WTC11 (cell line): ENCODE results near the gene KRTCAP2.

ENCODE experiments used
- CREM ChIP-seq: sonication (generic); formaldehyde crosslinking; IDR thresholded peaks from 2 replicates; pipeline ENCODE4 v1.8.1; 2022; ENCODE audit warnings: mild to moderate bottlenecking, missing genetic modification reagents, moderate library complexity
- GABPB1 ChIP-seq: sonication (generic); formaldehyde crosslinking; IDR thresholded peaks from 2 replicates; pipeline ENCODE4 v1.8.1; 2023; ENCODE audit warnings: mild to moderate bottlenecking, missing genetic modification reagents
- NFYB ChIP-seq: sonication (generic); formaldehyde crosslinking; conservative IDR thresholded peaks from 2 replicates; pipeline ENCODE4 v1.8.0; 2022; ENCODE audit warnings: low read depth, missing genetic modification reagents
- NR2C2 ChIP-seq: sonication (generic); formaldehyde crosslinking; IDR thresholded peaks from 2 replicates; pipeline ENCODE4 v1.8.0; 2022; ENCODE audit warnings: mild to moderate bottlenecking, missing genetic modification reagents
- NR3C1 ChIP-seq: sonication (generic); formaldehyde crosslinking; conservative IDR thresholded peaks from 2 replicates; pipeline ENCODE4 v1.8.1; 2023; ENCODE audit warnings: low read depth, mild to moderate bottlenecking, missing genetic modification reagents
- TF ChIP-seq, protein P1 (sequence below): fragments of 200-600 bp; IDR thresholded peaks from 2 replicates; pipeline ENCODE4 v1.8.0; 2022; ENCODE audit warnings: antibody characterized with exemption
- TF ChIP-seq, protein P2 (sequence below): sonication (generic); formaldehyde crosslinking; IDR thresholded peaks from 2 replicates; pipeline ENCODE4 v1.8.0; 2022; ENCODE audit warnings: mild to moderate bottlenecking, missing genetic modification reagents
- TF ChIP-seq, protein P3 (sequence below): sonication (generic); formaldehyde crosslinking; IDR thresholded peaks from 2 replicates; pipeline ENCODE4 v1.8.1; 2022; ENCODE audit warnings: low read depth, mild to moderate bottlenecking, moderate library complexity, missing genetic modification reagents, borderline replicate concordance

- TF ChIP-seq NR3C1 (CRISPR knock-in tag) = no peak
- TF ChIP-seq, protein P1, sequence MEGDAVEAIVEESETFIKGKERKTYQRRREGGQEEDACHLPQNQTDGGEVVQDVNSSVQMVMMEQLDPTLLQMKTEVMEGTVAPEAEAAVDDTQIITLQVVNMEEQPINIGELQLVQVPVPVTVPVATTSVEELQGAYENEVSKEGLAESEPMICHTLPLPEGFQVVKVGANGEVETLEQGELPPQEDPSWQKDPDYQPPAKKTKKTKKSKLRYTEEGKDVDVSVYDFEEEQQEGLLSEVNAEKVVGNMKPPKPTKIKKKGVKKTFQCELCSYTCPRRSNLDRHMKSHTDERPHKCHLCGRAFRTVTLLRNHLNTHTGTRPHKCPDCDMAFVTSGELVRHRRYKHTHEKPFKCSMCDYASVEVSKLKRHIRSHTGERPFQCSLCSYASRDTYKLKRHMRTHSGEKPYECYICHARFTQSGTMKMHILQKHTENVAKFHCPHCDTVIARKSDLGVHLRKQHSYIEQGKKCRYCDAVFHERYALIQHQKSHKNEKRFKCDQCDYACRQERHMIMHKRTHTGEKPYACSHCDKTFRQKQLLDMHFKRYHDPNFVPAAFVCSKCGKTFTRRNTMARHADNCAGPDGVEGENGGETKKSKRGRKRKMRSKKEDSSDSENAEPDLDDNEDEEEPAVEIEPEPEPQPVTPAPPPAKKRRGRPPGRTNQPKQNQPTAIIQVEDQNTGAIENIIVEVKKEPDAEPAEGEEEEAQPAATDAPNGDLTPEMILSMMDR = no peak
- TF ChIP-seq GABPB1 (CRISPR knock-in tag) = no peak
- TF ChIP-seq NFYB = no peak
- TF ChIP-seq, protein P2, sequence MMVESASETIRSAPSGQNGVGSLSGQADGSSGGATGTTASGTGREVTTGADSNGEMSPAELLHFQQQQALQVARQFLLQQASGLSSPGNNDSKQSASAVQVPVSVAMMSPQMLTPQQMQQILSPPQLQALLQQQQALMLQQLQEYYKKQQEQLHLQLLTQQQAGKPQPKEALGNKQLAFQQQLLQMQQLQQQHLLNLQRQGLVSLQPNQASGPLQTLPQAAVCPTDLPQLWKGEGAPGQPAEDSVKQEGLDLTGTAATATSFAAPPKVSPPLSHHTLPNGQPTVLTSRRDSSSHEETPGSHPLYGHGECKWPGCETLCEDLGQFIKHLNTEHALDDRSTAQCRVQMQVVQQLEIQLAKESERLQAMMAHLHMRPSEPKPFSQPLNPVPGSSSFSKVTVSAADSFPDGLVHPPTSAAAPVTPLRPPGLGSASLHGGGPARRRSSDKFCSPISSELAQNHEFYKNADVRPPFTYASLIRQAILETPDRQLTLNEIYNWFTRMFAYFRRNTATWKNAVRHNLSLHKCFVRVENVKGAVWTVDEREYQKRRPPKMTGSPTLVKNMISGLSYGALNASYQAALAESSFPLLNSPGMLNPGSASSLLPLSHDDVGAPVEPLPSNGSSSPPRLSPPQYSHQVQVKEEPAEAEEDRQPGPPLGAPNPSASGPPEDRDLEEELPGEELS (CRISPR knock-in tag) = no peak
- no peak for TF ChIP-seq NR2C2 (CRISPR knock-in tag)
- no peak for TF ChIP-seq CREM (CRISPR knock-in tag)
- TF ChIP-seq, protein P3, sequence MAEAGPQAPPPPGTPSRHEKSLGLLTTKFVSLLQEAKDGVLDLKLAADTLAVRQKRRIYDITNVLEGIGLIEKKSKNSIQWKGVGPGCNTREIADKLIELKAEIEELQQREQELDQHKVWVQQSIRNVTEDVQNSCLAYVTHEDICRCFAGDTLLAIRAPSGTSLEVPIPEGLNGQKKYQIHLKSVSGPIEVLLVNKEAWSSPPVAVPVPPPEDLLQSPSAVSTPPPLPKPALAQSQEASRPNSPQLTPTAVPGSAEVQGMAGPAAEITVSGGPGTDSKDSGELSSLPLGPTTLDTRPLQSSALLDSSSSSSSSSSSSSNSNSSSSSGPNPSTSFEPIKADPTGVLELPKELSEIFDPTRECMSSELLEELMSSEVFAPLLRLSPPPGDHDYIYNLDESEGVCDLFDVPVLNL (CRISPR knock-in tag) = no peak
Observed at GRCh38 chr1:155196103-155196892, 23.2 kb upstream of the KRTCAP2 start.
